Endodermal cell (in vitro differentiated cells): ENCODE measurements around the gene ARHGEF28. TPM values are rescaled to one million over a fixed set of nuclear protein-coding genes. Genes with fewer than 3 reads are reported as not detected.

Experiments used
- DNase-seq: peaks from one replicate; pipeline ENCODE4 v3.0.0-alpha.2; 2017
- H3K27ac ChIP-seq: 2 replicates; pipeline ENCODE4 v1.5.1; 2013; ENCODE audit warnings: mild to moderate bottlenecking, low read depth, low read length, moderate library complexity
- H3K27me3 ChIP-seq: 2 replicates; pipeline ENCODE4 v1.6.1; 2013; ENCODE audit warnings: mild to moderate bottlenecking, low read length, moderate library complexity; ENCODE audit not compliant: insufficient read depth, control insufficient read depth, poor library complexity, severe bottlenecking
- H3K36me3 ChIP-seq: 2 replicates; pipeline ENCODE4 v1.7.0; 2013; ENCODE audit warnings: mild to moderate bottlenecking, low read length, moderate library complexity; ENCODE audit not compliant: control insufficient read depth, insufficient read depth
- H3K4me1 ChIP-seq: one replicate; pipeline ENCODE4 v1.7.0; 2013; ENCODE audit warnings: low read length; ENCODE audit not compliant: control insufficient read depth, insufficient read depth
- H3K4me3 ChIP-seq: 2 replicates; pipeline ENCODE4 v1.5.1; 2013; ENCODE audit warnings: mild to moderate bottlenecking, low read length, moderate library complexity
- H3K9ac ChIP-seq: 2 replicates; pipeline ENCODE4 v1.6.1; 2013; ENCODE audit warnings: mild to moderate bottlenecking, low read length, moderate library complexity; ENCODE audit not compliant: poor library complexity, severe bottlenecking; ENCODE audit errors: extremely low read depth
- H3K9me3 ChIP-seq: 2 replicates; pipeline ENCODE4 v1.6.1; 2013; ENCODE audit warnings: mild to moderate bottlenecking, low read length, moderate library complexity; ENCODE audit not compliant: control insufficient read depth
- H3K27ac Mint-ChIP-seq: 2 replicates; pipeline ENCODE4 v1.8.0; 2020; ENCODE audit warnings: mixed read lengths
- H3K27me3 Mint-ChIP-seq: 2 replicates; pipeline ENCODE4 v1.8.0; 2021; ENCODE audit warnings: mild to moderate bottlenecking, mixed read lengths; ENCODE audit not compliant: insufficient read depth
- H3K36me3 Mint-ChIP-seq: 2 replicates; pipeline ENCODE4 v1.8.0; 2020; ENCODE audit warnings: low read depth, mixed read lengths
- H3K4me1 Mint-ChIP-seq: 2 replicates; pipeline ENCODE4 v1.8.0; 2020; ENCODE audit warnings: mixed read lengths
- H3K4me3 Mint-ChIP-seq: 2 replicates; pipeline ENCODE4 v1.8.0; 2020; ENCODE audit warnings: mild to moderate bottlenecking, moderate library complexity, mixed read lengths
- H3K9me3 Mint-ChIP-seq: 2 replicates; pipeline ENCODE4 v1.8.0; 2020; ENCODE audit warnings: mild to moderate bottlenecking, mixed read lengths
- WGBS, 2 experiments: methylation state at CpG; one replicate each; pipeline versions ENCODE4 v1.1.5 to v1.1.7; 2013; ENCODE audit warnings: missing lambda C conversion rate in 2 of 2, mixed read lengths in 1 of 2; ENCODE audit not compliant: insufficient coverage in 1 of 2, insufficient read length in 1 of 2; 5-methylcytosine and 5-hydroxymethylcytosine counted together
- total RNA-seq, 2 donors: library from RNA; stranded (reverse); fragmentation: NEBNext Ultra II Directional in 1 of 2; extraction: Animal tissue kit (Norgen Biotek cat#: 25700) in 1 of 2; gene quantifications; 2 replicates in 1 of 2; 3 replicates in 1 of 2; pipeline ENCODE4 v1.2.1, GENCODE V29; 2021
- TF ChIP-seq, protein P1 (sequence below): fragments of 200-600 bp; sonication (generic); conservative IDR thresholded peaks from 2 replicates; pipeline ENCODE4 v1.5.0; 2021; ENCODE audit warnings: antibody characterized with exemption, mild to moderate bottlenecking

Gene ARHGEF28
- total RNA-seq, 2 donors from 2014 or later, result 0.92 to 1.2 TPM

DNA sequence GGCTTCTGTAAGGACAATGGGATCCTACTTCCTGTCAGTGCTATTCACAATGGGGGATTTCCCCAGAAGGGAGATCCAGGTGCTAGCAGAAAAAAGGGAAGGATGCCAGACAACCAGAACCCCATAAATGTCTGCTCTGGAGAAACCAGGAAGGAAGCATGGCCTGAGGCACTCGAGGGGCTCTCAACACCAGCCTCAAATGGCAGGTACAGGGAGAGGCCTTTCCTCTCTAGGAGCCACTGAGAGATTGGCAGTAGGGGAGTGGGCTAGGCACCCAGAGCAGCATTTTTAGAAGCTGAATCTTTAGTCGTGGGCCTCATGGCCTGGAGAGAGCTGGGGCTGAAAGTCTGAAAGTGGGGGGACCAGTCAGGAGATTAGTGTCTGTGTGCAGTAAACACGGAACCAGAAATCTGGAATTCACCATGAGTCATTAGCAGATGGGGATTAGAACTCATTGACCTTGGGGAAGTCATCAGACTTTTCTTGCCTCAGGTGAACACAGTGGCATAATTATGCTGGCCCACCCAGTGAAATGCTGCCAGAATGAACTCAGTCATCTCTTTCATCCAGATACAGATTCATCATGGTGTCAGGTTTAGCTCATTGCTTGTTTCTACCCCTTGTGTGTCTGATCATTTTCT lies 28.3 kb downstream of the ARHGEF28 start:
- TF ChIP-seq, protein P1, sequence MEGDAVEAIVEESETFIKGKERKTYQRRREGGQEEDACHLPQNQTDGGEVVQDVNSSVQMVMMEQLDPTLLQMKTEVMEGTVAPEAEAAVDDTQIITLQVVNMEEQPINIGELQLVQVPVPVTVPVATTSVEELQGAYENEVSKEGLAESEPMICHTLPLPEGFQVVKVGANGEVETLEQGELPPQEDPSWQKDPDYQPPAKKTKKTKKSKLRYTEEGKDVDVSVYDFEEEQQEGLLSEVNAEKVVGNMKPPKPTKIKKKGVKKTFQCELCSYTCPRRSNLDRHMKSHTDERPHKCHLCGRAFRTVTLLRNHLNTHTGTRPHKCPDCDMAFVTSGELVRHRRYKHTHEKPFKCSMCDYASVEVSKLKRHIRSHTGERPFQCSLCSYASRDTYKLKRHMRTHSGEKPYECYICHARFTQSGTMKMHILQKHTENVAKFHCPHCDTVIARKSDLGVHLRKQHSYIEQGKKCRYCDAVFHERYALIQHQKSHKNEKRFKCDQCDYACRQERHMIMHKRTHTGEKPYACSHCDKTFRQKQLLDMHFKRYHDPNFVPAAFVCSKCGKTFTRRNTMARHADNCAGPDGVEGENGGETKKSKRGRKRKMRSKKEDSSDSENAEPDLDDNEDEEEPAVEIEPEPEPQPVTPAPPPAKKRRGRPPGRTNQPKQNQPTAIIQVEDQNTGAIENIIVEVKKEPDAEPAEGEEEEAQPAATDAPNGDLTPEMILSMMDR, result no peak
- Histone ChIP-seq H3K4me3 (no peak overlapping the region), H3K9me3 (no peaks in the 10 kb centered on the region), H3K4me1 (no peaks in the 10 kb centered on the region), H3K9ac (no peak overlapping the region), H3K27me3 (no peaks in the 10 kb centered on the region), H3K36me3 (no peaks in the 10 kb centered on the region), H3K27ac (no peak overlapping the region)
- peaks cover 7% of the 10 kb centered on the region for H3K27me3 Mint-ChIP-seq
- H3K36me3 Mint-ChIP-seq, result no peaks in the 10 kb centered on the region
- 86 to 90% methylated on average over 3 of the region's 3 CpGs for WGBS, 2 experiments
- H3K4me1 Mint-ChIP-seq, result no peaks in the 10 kb centered on the region
- H3K27ac Mint-ChIP-seq, result no peak overlapping the region
- DNase-seq, result no peak
- H3K9me3 Mint-ChIP-seq, result no peaks in the 10 kb centered on the region
- no peak overlapping the region for H3K4me3 Mint-ChIP-seq

DNA sequence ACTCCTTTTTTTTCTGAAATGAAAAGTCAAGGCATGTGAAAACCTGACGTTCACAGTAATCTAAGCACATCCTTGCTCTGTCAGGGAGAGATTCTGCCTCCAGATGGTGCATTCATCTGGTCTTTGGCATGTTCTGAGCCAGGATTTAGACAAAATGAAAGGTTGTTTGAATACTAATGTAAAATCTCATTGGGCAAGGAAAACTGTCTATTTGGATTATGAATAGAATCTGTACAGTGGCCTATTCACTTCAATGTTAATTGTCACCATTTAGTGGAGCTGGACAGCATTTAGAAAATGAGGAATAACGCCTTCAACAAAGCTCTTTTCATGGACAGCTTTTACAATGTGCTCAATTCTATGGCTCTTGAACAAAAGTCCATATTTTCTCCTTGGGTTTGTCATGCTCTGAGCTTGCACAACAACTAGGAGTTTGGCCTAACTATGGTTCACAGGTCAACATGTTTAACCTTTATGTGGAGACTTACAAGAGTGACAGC lies 28.9 kb downstream of the ARHGEF28 start:
- no peak overlapping the region for H3K27ac Mint-ChIP-seq
- no peaks in the 10 kb centered on the region for H3K4me1 Mint-ChIP-seq

DNA sequence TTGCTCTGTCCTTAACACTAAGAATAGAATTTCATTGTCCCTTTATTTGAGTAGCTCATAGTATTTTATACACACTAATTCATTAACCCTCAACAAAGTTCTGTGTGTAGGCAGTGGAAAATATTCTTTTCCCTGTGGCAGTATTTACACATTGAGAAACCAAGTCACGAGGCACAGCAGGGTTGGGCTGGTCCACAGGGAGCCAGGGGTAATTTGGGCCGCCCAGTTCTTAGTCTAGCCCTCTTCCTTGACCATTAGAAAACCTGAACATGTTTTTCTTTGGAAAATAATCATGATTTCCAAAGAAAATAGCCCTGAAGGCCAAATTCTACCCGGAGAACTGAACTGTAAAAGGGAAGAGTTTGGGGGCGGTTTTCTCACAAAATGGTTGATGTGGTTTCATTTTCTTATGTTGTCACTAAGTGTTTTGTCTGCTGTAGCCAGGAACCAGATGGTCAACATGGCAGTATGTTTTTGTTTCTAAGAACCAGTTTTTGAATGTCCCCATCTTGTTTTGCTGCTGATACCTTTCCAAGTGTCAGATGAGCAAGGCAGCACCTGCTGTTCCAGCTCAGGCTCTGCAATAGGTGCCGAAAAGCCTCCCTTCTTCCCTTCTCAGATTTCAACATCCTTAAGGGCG lies 29.6 kb downstream of the ARHGEF28 start:
- Histone ChIP-seq H3K4me1 (no peaks in the 10 kb centered on the region), H3K4me3 (no peak overlapping the region), H3K27me3 (no peaks in the 10 kb centered on the region), H3K9me3 (no peaks in the 10 kb centered on the region), H3K27ac (no peak overlapping the region), H3K36me3 (no peaks in the 10 kb centered on the region), H3K9ac (no peak overlapping the region)
- Mint-ChIP-seq H3K27ac (no peak overlapping the region), H3K4me1 (no peaks in the 10 kb centered on the region), H3K9me3 (no peaks in the 10 kb centered on the region), H3K36me3 (no peaks in the 10 kb centered on the region), H3K4me3 (no peak overlapping the region), H3K27me3 (peaks cover 4% of the 10 kb centered on the region)
- WGBS, 2 experiments, result 90 to 93% methylated on average over 2 to 6 of the region's 6 CpGs
- DNase-seq, result no peak
- TF ChIP-seq, protein P1, result no peak

More for the DNA sequence above, 28.9 kb downstream of the ARHGEF28 start:
- Mint-ChIP-seq H3K9me3 (no peaks in the 10 kb centered on the region), H3K36me3 (no peaks in the 10 kb centered on the region), H3K27me3 (peaks cover 6% of the 10 kb centered on the region), H3K4me3 (no peak overlapping the region)
- WGBS, 2 experiments, result 89 to 92% methylated on average over 2 of the region's 2 CpGs
- TF ChIP-seq, protein P1, result no peak
- Histone ChIP-seq H3K36me3 (no peaks in the 10 kb centered on the region), H3K27ac (no peak overlapping the region), H3K9ac (no peak overlapping the region), H3K4me3 (no peak overlapping the region), H3K4me1 (no peaks in the 10 kb centered on the region), H3K27me3 (no peaks in the 10 kb centered on the region), H3K9me3 (no peaks in the 10 kb centered on the region)
- no peak for DNase-seq
